Stimulated activated CD8-positive, alpha-beta memory T cell treated with anti-CD3 and anti-CD28 coated beads, Interleukin-15, amount 100 ng/mL, for 24 hours (primary cell): ENCODE results near the gene SRR.
"Not testable (repeated sequence)": the region's sequence is repeated elsewhere in the genome, so short reads cannot be mapped to it uniquely, and the experiment has no call there.

ENCODE experiments used
- DNase-seq: peaks from one replicate; pipeline ENCODE4 v3.0.0-alpha.2; 2020; ENCODE audit warnings: low read depth

The SRR gene

DNA sequence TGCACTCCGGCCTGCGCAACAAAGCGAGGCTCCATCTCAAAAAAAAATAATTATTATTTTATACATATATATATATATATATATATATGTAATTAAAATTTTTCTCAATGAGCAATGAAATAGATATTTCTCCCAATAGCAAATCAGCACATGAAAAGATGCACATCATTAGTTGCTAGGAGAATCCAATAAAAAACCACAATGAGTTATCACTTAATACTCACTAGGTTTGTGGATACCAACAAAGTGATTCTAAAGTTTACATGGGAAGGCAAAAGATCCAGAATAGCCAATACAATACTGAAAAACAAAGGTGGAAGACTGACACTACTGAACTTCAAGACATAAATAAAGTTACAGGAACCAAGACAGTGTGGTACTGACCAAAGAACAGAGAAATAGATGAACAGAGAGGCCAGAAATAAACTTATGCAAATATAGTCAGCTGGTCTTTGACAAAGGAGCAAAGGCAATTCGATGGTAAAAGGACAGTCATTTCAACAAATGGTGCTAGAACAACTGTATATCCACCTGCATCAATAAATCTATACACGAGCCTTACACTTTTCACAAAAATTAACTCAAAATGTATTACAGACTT, 13.8 kb upstream of the SRR start:
- DNase-seq, result no peak

DNA sequence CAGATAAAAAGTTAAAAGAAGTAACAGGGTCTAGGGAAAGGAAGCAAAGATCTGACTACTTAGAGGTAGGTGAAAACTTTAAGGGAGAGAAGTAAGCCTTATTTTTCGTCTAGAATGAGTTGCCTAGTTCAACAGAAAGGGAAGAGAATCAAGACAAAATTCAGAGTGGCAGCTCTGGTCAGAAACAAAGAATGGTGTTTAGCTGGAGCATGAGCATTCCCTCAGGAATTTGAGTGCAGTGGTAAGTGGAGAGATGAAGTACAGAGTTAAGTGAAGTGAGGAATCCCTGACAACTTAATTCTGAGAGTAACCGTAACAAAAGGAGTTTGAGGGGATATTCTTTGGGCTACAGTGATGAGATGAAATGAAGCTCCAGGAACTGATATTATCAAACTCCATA, 11.7 kb upstream of the SRR start:
- DNase-seq, result no peak

DNA sequence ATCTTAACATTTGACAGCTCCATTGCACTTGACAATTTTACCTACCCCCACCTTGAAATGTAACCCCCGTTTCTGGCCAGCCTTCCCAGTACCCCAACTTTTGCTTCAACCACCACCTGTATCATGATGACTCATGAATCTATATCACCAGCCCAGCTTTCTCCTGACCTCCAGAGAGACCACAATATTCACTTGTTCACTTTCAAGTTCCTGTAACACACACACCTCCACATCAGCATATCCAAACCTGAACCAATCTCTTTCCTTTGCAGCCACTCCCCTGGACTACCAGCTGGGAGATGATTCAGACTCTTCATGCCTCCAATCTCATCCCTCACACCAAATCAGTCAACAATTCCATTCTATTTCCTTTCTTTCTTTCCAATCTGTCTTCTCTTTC, 8.2 kb upstream of the SRR start:
- no peak for DNase-seq

DNA sequence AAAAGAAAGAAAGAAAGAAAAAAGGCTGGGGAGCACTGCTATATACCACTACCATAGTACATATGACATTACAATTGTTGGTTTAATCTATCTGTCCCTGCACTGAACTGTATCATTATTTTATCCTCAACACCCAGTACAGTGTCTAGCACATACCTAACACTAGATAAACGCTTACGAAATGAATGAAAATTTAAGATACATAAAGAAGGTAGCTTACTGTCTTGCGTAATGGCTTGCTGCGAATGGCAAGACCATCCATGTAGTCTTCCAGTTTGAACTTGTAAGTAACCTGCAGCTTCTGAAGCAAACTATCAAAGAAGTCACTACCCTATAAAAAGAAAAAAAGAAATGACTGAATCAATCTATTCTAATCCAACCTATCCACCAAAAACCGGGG, 6.7 kb upstream of the SRR start:
- DNase-seq, result no peak

DNA sequence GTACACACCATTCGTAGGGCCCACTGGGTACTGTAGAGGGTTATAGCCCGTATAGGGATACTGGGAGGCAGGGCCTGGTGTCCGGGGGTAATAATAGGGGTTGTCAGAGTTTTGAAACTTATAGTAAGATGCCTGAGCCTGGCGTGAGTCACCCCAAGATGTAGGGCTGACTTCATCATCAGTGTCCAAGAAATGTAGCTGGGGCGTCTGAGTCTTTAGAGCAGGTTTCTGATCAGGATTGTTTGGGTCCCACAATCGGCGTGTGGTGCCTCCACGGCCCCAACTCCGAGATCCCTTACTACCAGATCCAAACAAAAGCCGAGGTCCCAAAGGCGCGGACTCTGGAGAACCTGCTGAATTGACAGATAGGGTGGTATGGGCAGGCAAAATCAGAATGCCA, 4.6 kb upstream of the SRR start:
- DNase-seq, result no peak

DNA sequence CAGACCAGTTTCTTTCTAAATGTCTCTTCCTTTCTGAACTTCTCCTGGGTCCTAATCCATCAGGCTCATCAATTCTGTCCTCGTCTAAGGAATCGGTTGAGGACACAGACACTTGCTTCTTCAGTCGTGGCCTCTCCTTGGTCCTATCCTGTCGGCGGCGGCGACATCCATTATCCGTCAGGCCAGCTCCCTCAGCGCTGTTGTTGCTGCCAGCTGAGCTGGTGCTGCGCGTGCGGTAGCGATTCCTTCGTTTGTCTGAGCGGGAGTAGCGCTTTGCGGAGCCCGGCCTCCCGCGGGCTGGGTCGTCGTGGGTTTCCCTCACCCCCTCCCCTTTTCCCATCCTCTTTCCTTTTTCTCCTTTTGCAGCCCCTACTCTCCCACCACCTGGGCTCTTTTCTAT, 4.0 kb upstream of the SRR start:
- DNase-seq, result no peak

DNA sequence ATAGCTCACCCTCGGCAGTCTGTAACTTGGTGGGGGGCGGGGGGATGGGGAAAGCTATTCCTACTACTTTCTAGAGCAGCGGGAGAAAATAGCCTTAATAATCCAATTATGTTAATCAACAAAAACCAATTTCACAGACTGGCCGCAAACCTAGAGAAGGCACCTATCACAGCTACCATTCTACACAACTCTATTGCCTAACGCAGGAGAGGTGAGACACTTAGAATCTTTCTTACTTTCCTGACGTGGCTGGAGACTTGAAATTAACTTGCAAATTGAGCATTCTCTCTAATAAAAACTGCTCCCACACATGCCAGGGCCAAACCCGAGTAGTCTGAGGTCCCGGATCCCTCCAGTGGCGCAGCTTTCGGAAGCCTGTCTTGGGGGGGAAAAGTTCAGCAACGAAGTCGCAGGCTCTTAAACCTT, 959 bp upstream of the SRR start:
- DNase-seq, result no peak

DNA sequence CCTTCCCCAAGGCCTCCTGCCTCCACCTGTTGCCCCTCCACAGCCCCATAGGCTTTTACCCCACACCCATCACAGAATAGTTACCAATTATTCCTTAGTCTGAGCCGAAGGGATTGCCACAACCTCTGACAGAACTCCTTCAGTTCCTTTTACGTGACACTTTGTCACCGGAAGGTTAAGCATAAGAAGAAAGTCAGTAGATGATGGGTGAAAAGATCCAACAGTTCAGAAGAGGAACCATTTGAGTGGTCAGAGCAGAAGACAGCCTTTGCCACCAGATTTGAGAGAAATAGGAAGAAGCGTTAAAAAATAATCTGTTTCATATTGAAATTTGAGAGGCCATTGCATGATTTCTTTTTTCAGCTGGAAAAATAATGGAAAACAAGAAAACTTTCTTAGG, 1.2 kb downstream of the SRR start:
- DNase-seq, result no peak

DNA sequence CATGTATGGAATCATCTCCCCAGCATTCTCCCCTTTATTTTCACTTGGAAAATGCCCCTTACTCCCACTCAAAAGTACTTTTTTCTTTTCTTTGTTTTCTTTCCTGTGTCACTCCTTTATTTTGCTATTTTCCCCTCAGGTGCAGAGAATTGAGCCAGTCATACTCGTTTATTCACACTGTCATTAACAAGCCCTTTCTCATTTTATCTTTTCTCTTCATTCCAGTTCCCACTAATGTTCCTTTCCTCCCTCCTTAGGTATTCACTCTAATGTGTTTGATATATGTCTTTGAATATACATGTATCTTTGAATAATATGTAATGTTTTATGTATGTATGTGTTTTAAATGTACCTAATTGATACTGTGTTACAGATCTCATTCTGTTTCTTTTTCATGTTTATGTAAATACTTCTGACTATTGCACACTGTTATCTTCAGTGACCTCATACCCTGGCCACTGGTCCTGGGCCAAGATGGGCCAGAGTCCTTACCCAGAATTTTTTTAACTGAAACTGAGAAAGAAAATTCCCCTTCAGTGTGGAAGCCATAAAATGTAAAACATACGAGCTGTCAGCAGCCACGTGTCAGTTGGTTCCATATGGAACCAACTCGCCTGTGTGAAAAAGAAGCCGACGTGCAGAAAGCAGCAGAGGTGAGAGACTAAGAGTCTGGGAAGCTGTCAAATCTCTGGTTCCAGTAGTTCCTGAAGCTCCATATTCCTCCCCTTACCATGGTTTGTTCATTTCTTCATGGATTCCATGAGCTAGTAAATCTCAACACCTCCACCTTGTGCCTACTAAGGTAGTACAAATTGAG, 5.8 kb downstream of the SRR start:
- no peak for DNase-seq

DNA sequence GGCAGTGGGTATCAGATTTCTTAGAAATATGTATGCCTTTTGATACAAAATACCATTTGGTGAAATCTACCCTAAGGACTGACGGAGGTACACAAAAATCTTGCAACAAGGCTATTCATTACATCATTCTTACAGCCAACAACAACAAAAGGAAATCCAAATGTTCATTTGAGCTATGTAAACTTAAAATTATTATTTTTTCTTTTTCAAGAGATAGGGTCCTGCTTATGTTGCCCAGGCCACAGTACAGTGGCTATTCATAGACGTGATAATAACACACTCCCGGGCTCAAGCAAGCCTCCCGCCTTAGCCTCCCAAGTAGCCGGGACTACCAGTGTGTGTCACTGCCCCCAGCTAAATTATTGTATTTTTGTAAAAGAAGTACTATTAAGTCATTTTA, 9.0 kb downstream of the SRR start:
- DNase-seq, result no peak

DNA sequence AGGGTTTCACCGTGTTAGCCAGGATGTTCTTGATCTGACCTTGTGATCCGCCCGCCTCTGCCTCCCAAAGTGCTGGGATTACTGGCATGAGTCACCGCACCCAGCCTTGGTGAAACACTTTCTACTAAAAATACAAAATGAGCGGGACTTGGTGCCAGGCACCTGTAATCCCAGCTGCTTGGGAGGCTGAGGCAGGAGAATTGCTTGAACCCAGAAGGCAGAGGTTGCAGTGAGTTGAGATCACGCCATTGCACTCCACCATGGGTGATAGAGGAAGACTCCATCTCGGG, 13.1 kb downstream of the SRR start:
- not testable (repeated sequence) for DNase-seq

DNA sequence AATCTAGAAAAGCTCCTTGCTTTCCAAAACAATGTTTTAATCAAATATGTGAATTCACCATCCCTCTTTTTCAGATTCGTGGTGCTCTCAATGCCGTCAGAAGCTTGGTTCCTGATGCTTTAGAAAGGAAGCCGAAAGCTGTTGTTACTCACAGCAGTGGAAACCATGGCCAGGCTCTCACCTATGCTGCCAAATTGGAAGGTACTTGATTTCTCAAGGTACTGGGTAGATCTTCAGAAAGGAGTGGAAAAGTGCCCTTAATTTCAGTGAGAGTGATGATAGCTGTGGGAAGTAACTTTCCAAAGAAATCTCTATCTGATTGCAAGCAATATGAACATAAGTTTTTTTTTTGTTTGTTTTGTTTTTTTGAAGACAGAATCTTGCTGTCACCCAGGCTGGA, 14.0 kb downstream of the SRR start:
- DNase-seq, result no peak

DNA sequence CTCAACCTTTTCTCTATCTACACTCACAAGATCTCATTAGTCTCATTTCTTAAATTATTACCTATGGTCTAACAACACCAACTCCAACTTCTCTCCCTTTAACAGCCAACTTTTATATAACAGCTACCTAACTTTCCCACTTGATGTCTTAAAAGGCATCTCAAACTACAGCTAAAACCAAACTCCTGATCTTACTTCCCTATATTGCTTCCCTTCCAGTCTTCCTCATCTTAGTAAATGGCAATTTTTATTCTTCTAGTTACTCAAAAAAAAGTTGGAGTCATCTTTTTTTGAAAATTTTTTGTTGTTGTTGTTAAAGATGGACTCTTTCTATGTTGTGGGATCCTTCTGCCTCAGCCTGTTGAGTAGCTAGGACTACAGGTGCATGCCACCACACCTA, 15.3 kb downstream of the SRR start:
- DNase-seq, result no peak

DNA sequence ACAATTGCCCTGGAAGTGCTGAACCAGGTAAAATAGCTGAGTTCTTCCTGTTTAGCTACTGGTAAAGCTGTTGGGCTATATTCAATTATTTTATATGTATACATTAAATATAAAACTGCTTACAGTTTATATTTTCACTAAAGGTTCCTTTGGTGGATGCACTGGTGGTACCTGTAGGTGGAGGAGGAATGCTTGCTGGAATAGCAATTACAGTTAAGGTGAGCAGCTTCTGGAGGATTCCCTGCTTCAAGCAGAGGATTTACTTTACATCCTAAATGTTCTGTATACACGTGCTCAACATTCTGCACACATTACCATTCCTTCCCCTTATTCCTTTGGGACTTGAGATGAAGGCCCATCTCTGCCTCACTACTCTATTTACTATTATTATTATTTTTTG, 17.6 kb downstream of the SRR start:
- DNase-seq, result no peak

DNA sequence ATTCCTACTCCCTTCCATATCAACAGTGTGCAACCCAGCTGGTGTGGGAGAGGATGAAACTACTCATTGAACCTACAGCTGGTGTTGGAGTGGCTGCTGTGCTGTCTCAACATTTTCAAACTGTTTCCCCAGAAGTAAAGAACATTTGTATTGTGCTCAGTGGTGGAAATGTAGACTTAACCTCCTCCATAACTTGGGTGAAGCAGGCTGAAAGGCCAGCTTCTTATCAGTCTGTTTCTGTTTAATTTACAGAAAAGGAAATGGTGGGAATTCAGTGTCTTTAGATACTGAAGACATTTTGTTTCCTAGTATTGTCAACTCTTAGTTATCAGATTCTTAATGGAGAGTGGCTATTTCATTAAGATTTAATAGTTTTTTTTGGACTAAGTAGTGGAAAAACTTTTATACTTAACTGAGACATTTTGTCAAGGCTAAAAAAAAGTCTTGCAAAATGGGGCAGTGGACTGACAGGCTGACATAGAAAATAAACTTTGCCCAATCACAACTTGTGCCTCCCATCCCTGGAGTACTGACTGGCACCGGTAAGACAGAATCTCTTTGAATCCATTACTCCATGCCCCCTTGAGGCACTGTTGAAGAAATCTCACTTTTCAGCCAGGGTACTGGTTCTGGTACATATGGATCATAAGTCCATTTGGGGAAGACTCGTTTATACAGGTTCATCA, 20.0 kb downstream of the SRR start:
- no peak for DNase-seq

DNA sequence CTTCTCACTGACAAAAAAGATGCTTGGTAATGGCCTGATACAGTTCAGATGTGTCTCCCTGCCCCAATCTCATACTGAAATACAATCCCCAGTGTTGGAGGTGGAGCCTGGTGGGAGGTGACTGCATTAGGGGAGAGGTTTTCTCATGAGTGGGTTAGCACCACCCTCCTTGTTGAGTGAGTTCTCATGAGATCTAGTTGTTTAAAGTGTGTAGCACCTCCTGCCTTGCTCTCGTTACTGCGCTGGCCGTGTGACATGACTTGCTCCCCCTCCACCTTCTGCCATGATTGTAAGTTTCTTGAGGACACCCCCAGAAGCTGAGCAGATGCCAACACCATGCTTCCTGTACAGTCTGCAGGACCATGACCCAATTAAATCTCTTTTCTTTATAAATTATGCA, 27.6 kb downstream of the SRR start:
- DNase-seq, result no peak

DNA sequence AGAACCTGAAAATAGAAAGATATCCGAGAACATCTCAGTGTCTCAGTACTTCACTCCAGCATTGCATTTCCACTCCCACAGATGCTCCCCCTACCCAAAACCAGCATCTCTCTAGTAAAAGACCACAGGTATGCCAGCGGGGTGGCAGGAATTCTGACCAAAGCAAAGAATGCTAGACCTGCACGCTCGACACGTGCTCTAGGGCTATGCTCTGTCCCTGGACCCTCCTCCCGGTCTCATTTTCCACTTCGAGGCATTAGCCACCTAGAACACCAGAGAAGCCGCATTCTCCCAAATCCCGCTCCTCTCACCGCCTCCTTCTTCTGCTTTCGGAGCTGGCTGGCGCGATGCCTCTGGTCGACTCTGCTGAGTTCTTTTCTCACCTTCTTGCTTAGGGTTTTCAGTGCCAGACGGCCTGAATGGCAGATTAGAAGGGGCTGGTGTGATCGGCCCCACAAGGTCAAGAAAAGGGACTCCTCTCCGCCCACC, 32.0 kb downstream of the SRR start:
- DNase-seq, result no peak

DNA sequence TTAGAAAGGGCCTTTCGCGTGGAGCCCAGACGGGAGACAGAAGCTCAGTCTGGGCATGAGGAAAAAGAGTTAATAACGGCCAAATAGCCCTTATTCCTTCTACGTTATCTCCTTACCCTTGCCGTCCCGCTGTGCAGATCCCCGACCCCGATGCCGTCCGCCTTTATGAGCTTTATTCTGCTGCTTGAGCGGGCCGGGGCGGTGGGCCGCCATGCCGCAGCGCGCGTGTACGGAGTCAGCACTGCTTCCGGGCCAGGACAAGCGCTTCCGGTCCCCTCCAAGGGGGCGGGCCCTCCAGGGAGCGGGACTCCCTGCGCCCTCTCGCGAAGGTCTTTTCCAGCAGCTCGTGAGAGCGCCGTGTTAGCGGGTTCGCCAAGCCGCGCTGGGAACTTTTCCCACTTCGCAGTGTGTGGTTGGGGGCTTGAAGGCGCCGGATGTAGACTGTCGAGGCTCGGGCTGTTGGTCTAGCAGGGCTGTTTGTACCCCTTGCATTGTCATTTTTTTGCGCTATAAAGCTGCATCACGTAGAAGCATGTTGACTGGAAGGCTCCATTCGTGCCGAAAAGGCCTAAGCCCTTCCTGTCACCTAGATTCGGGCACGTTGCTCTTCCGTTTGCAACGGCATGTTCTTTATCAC, 32.6 kb downstream of the SRR start, which contains the start of gene TSR1:
Gene TSR1, minus strand, starts transcription at position 243 of the 637 bp plus-strand sequence. Its CDS starts 30 bp downstream, at position 213.
- DNase-seq, result peak; percentile 68

DNA sequence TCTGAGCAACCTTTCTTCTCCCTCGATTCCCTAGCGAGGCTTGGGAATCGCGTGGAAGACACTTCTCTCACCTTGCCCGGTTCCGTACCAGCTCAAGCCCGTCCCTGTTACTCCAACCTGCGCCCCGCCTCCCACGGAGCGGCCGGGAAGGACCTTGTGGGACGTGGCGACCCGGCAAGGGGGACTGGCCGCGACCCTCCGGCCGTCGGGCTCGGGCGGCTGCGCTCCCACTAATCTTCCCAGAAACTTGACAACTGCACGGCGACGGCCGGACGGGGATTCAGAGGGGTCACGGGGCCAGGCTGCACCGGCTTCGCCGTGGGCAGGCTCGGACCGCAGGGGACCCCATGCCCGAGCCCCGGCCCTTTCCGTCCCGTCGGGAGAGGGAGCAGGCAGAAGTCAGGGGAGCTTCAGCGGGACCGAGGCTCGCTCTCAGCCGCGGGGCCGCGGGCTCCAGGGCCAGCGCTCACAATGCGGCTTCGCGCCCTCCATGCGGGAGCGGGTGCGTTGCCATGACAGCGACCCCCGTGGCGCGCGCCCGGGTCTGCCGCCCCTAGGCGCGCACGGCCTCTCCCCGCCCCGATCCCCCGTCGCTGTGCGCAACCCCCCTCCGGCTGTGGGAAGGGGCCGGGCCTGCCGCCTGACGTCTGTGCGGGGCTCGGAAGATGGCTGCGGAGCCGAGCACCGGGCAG, 33.2 kb downstream of the SRR start, which contains the start of gene SGSM2:
Gene SGSM2, plus strand, starts transcription at position 650 of the 692 bp plus-strand sequence. CDS start 188 bp downstream, outside the sequence.
- peak; percentile 41 for DNase-seq

DNA sequence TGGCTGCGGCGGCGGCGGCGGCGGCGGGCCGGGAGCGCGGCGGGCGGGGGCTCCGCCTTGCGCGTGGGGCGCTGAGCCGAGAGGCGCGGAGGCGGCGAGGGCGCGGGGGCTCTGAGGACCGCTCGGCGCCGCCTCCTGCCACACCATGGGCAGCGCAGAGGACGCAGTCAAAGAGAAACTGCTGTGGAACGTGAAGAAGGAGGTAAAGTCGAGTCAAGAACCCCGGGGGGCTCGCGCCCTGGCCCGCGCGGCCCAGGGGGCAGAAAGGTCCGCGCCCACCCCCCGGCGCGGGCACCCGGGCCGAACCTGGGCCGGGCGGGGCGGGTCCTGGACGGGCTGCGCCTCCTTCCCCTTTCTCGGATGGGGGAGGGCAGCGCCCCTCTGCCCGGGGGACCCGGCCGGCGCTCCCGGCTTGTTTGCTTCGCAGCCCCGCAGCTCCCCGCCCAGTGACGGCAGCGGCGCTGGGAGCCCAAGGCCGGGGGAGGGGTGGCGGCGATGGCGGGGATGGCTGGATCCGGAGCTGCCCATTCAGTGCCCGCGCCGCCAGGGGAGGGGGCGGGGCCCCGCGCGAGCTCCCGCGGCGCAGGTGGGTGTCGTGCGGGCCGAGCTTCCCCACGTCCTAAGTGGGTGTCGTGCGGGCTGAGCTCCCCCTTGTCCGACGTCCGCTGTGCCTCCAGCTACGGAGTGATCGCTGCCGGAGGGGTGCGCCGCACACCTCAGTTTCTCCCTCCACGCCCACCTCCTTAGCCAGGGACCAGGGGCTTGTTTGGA, 34.0 kb downstream of the SRR start:
- peak; percentile 8 for DNase-seq

DNA sequence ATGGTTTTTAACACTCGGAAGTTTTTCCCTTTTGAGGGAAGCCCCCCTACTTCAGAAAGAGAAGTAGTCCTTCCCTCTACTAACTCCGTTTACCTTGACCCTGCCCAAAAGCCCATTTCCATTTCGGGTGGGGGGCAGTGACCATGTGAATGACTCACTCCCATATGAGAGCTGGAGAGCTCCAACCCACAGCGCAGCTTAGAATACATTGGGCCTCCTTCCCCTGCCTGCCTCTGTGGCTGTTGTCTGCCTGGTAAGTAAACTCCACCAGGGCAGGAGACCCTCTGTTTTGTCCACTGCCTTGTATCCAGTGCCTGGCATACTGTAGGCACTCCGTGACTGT, 34.5 kb downstream of the SRR start:
- DNase-seq, result no peak
